CD4-positive, alpha-beta memory T cell (primary cell): ENCODE data around the gene TBC1D22B. TPM values are rescaled to one million over a fixed set of nuclear protein-coding genes. Genes with fewer than 3 reads are reported as not detected.

ENCODE experiments used
- CTCF ChIA-PET: fragments of 350-600 bp; sonication (Branson Sonifier 250); formaldehyde crosslinking; loops from one replicate; lab custom pipeline; 2021; ENCODE audit warnings: inconsistent platforms; ENCODE audit not compliant: partially characterized antibody; lab: Charles Lee
- POLR2A ChIA-PET: fragments of 350-600 bp; sonication (Branson Sonifier 250); formaldehyde crosslinking; loops from one replicate; lab custom pipeline; 2021; ENCODE audit not compliant: partially characterized antibody; lab: Charles Lee
- DNase-seq, 5 donors: peaks; one replicate each; pipeline versions ENCODE4 v3.0.0 to v3.0.0-alpha.2; 2020 to 2022; ENCODE audit warnings: mixed read lengths in 1 of 5
- H3K27ac ChIP-seq: one replicate; pipeline ENCODE4 v1.7.0; 2013; ENCODE audit warnings: low read depth, low read length
- H3K27me3 ChIP-seq: 2 replicates; pipeline ENCODE4 v1.7.0; 2013; ENCODE audit warnings: mild to moderate bottlenecking, low read length, moderate library complexity; ENCODE audit not compliant: insufficient read depth
- H3K36me3 ChIP-seq: 2 replicates; pipeline ENCODE4 v1.7.0; 2013; ENCODE audit warnings: mild to moderate bottlenecking, low read length, moderate library complexity; ENCODE audit not compliant: insufficient read depth
- H3K4me1 ChIP-seq: 2 replicates; pipeline ENCODE4 v1.7.0; 2013; ENCODE audit warnings: mild to moderate bottlenecking, low read length, moderate library complexity; ENCODE audit not compliant: insufficient read depth
- H3K4me3 ChIP-seq, 2 donors: one replicate each; pipeline ENCODE4 v1.7.0; 2013; ENCODE audit warnings: low read length in 2 of 2, mild to moderate bottlenecking in 1 of 2
- H3K9me3 ChIP-seq, 2 donors: one replicate each; pipeline ENCODE4 v1.7.0; 2013; ENCODE audit warnings: low read length in 2 of 2, control low read depth in 1 of 2; ENCODE audit not compliant: control insufficient read depth in 1 of 2
- H3K27ac Mint-ChIP-seq, 7 donors: one replicate each; pipeline ENCODE4 v1.8.0; 2020 to 2021; ENCODE audit warnings: mixed read lengths in 7 of 7, mild to moderate bottlenecking in 6 of 7, inconsistent platforms in 3 of 7, moderate library complexity in 3 of 7
- H3K27me3 Mint-ChIP-seq, 2 donors: one replicate each; pipeline ENCODE4 v1.8.0; 2020 to 2021; ENCODE audit warnings: mixed read lengths in 2 of 2
- H3K36me3 Mint-ChIP-seq, 2 donors: one replicate each; pipeline ENCODE4 v1.8.0; 2020 to 2021; ENCODE audit warnings: mixed read lengths in 2 of 2, inconsistent platforms in 1 of 2, mild to moderate bottlenecking in 1 of 2
- H3K4me1 Mint-ChIP-seq, 4 donors: one replicate each; pipeline ENCODE4 v1.8.0; 2020 to 2021; ENCODE audit warnings: mixed read lengths in 4 of 4, mild to moderate bottlenecking in 1 of 4
- H3K4me3 Mint-ChIP-seq, 8 donors: one replicate each; pipeline ENCODE4 v1.8.0; 2020 to 2021; ENCODE audit warnings: mixed read lengths in 8 of 8, mild to moderate bottlenecking in 7 of 8, moderate library complexity in 6 of 8, inconsistent platforms in 3 of 8
- H3K9me3 Mint-ChIP-seq, 8 donors: one replicate each; pipeline ENCODE4 v1.8.0; 2020 to 2021; ENCODE audit warnings: mixed read lengths in 8 of 8, mild to moderate bottlenecking in 5 of 8, inconsistent platforms in 3 of 8, moderate library complexity in 1 of 8
- intact Hi-C: fragments of 100-400 bp; cut with micrococcal nuclease; formaldehyde crosslinking; loops from one replicate; pipeline ENCODE4 v1.15.1; 2023
- polyA plus RNA-seq, 2 donors: library from polyadenylated mRNA; unstranded; fragments of 300-500 nt; fragmentation: Illumina TruSeq; gene quantifications; one replicate each; pipeline ENCODE4 v1.2.3, GENCODE V29; 2021
- total RNA-seq, 2 experiments: library from RNA; stranded (reverse); gene quantifications; one replicate each; pipeline ENCODE4 v1.2.3, GENCODE V29; 2021

TBC1D22B gene
- total and polyA plus RNA-seq, 4 experiments from 2014 or later: 7.2 to 11.9 (median 10.0) TPM

DNA sequence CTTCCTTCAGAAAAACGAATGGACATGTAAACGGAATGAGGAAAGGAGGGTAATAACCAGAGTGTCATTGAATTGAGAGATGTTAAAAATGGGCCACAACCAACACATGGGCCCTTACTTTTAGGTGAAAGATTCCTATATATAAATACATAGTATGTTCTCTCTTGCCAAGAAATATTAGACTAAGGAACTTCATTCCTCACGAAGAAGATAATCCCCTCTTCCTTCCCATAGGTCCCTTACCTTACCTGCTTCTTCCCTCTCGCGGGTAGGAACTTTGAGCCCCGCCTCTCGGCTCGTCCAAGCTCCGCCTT, 295 bp upstream of the TBC1D22B start:
- Histone ChIP-seq H3K4me3 (peak overlapping the region in 1 of 2 donors; percentile 93), H3K27me3 (no peaks in the 10 kb centered on the region), H3K9me3 (no peaks in the 10 kb centered on the region), H3K27ac (peak overlapping the region; percentile 97), H3K36me3 (no peaks in the 10 kb centered on the region), H3K4me1 (peaks cover 38% of the 10 kb centered on the region)
- no peak for DNase-seq
- Mint-ChIP-seq H3K4me3 (peak overlapping the region; percentile 86 to 96 (median 92)), H3K27me3 (no peaks in the 10 kb centered on the region), H3K27ac (peak overlapping the region; percentile 87 to 97 (median 92)), H3K36me3 (peaks cover 0 to 3% of the 10 kb centered on the region in 2 donors), H3K9me3 (no peaks in the 10 kb centered on the region), H3K4me1 (peaks cover 20 to 53% (median 34%) of the 10 kb centered on the region in 4 donors)
- CTCF ChIA-PET: interaction anchor here (0.7 to 1.2 kb wide), 4 partner anchors 9 to 239 kb away, joined by 3 to 4 read pairs (median 4); no protein-coding TSS in a partner anchor
- POLR2A ChIA-PET: interaction anchor here (0.6 to 1.5 kb wide), 10 partner anchors 18 to 375 kb away, joined by 3 to 9 read pairs (median 3); partner anchors contain the start of genes MTCH1 and PI16
- intact Hi-C loops: loop anchor here (1.0 kb wide), 1 partner anchor 372 kb away; the partner anchor contains the start of gene C6orf89

DNA sequence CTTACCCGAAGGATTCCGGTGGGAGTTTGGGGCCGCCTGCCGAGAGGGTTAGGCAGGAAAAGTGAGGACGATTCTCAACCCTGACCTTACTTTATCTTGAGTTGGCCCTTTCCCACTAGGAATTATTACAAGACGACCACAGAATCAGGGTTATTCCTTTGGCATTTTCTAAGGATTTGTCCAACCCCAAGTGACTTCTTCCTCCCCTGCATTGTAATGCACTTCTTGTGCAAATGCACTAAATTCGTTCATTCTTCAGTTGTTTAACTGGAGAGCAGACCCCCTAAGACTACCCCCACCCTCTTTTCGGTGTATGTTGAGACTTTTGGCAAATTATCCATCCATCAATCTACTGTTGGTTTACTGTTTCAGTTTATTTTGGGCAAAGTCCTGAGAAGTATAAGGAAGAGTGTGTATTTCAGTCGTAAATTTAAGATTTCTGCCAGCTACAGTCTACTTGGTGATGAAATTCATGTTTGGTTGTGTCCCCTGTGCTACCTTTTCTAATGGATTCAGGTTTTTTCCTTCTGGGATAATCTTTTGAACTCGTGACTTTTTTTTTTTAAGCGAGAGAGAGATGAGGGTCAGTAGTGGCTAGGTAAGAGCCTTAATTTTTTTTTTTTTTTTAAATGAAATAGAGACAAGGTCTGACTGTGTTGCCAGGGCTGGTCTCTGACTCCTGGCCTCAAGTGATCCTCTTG, 983 bp downstream of the TBC1D22B start:
- intact Hi-C loops: no loop called here
- peak overlapping the region; percentile 87 to 97 (median 92) for H3K27ac Mint-ChIP-seq
- H3K9me3 Mint-ChIP-seq: no peaks in the 10 kb centered on the region
- ChIA-PET POLR2A (interaction anchor here (0.6 to 1.5 kb wide), 5 partner anchors 31 to 608 kb away, joined by 3 to 9 read pairs (median 4); no protein-coding TSS in a partner anchor), CTCF (interaction anchor here (1.0 to 1.2 kb wide), 4 partner anchors 9 to 374 kb away, joined by 3 to 4 read pairs (median 4); no protein-coding TSS in a partner anchor)
- H3K4me1 ChIP-seq: peaks cover 38% of the 10 kb centered on the region
- no peaks in the 10 kb centered on the region for H3K27me3 ChIP-seq
- no peak for DNase-seq
- peak overlapping the region; percentile 97 for H3K27ac ChIP-seq
- peaks cover 7 to 8% of the 10 kb centered on the region in 2 donors for H3K36me3 Mint-ChIP-seq
- H3K4me1 Mint-ChIP-seq: peaks cover 30 to 66% (median 44%) of the 10 kb centered on the region in 4 donors
- no peaks in the 10 kb centered on the region for H3K9me3 ChIP-seq
- peak overlapping the region; percentile 86 to 96 (median 92) for H3K4me3 Mint-ChIP-seq
- peak overlapping the region; percentile 55 to 93 for H3K4me3 ChIP-seq
- no peaks in the 10 kb centered on the region for H3K27me3 Mint-ChIP-seq
- no peaks in the 10 kb centered on the region for H3K36me3 ChIP-seq

DNA sequence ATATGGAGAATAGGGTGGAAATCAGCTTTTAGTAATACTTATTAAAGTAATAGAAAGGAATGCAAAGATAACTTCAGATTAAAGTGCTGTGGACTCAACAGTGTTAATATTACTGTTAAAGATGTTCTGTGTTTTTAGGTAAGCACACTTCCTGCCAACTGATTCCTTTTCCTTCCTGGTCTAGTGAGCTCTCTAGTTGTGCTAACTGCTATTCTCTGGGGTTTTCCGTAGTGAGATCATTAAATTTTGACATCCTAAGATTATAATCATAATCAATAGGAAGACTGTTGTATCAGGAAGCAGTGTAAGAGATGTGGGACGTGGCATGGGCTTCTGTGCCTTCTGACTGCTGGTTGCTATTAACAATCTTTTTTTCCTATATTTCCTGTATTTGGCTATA, 1.6 kb downstream of the TBC1D22B start:
- intact Hi-C loops: no loop called here
- Mint-ChIP-seq H3K36me3 (peaks cover 7 to 8% of the 10 kb centered on the region in 2 donors), H3K9me3 (no peaks in the 10 kb centered on the region), H3K4me1 (peaks cover 30 to 70% (median 46%) of the 10 kb centered on the region in 4 donors), H3K27me3 (no peaks in the 10 kb centered on the region), H3K4me3 (peak overlapping the region; percentile 86 to 96 (median 92)), H3K27ac (peak overlapping the region; percentile 87 to 97 (median 93))
- Histone ChIP-seq H3K36me3 (no peaks in the 10 kb centered on the region), H3K27ac (peak overlapping the region; percentile 97), H3K9me3 (no peaks in the 10 kb centered on the region), H3K27me3 (no peaks in the 10 kb centered on the region), H3K4me1 (peaks cover 38% of the 10 kb centered on the region), H3K4me3 (peak overlapping the region; percentile 32 to 93)
- POLR2A ChIA-PET: no interaction called here
- CTCF ChIA-PET: no interaction called here
- DNase-seq: peak; percentile 38 to 66 (median 42)

DNA sequence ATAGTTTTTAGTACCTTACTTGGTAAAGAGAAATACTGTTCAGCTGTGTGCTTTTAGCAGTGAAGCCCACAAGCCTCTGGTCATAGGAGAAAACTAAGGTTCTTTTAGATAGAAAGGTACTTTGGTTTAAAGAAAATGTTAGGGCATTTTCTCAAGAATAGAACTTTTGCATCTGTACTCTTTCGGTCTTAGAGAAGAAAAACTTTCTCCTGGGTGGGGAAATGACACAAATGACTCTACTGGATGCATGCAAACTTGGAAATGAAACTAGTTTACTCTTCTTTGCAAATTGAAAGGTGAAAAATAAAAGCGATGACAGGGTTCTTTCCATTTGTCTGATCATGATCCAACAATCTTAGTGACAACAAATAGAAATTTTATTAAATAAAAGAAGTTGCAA, 2.5 kb downstream of the TBC1D22B start:
- Mint-ChIP-seq H3K4me1 (peaks cover 35 to 78% (median 52%) of the 10 kb centered on the region in 4 donors), H3K9me3 (no peaks in the 10 kb centered on the region), H3K27ac (peak overlapping the region; percentile 87 to 97 (median 93)), H3K4me3 (peak overlapping the region in 7 of 8 donors; percentile 6 to 96 (median 90)), H3K36me3 (peaks cover 7 to 8% of the 10 kb centered on the region in 2 donors), H3K27me3 (no peaks in the 10 kb centered on the region)
- intact Hi-C loops: no loop called here
- no peak for DNase-seq
- H3K4me3 ChIP-seq: peak overlapping the region in 1 of 2 donors; percentile 20
- CTCF ChIA-PET: no interaction called here
- POLR2A ChIA-PET: no interaction called here
- no peaks in the 10 kb centered on the region for H3K36me3 ChIP-seq
- H3K4me1 ChIP-seq: peaks cover 38% of the 10 kb centered on the region
- H3K27me3 ChIP-seq: no peaks in the 10 kb centered on the region
- H3K27ac ChIP-seq: peak overlapping the region; percentile 97
- no peaks in the 10 kb centered on the region for H3K9me3 ChIP-seq

DNA sequence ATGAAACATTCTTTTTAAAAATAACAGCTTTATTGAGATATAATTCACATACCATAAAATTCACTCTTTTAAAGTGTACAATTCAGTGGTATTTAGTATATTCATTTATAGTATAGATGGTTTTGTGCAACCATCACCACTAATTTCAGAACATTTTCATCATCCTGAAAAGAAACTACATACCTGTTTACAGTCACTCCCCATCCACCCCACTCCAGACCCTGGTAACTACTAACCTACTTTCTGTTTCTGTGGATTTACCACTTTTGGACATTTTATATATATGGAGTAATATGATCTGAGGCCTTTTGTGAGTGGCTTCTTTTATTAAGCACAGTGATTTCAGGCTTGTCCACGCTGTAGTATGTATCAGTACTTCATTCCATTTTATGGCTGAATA, 2.9 kb downstream of the TBC1D22B start:
- ChIA-PET POLR2A (no interaction called here), CTCF (no interaction called here)
- Histone ChIP-seq H3K4me1 (peaks cover 38% of the 10 kb centered on the region), H3K27me3 (no peaks in the 10 kb centered on the region), H3K4me3 (no peak overlapping the region), H3K27ac (no peak overlapping the region), H3K9me3 (no peaks in the 10 kb centered on the region), H3K36me3 (no peaks in the 10 kb centered on the region)
- Mint-ChIP-seq H3K36me3 (peaks cover 7 to 8% of the 10 kb centered on the region in 2 donors), H3K9me3 (no peaks in the 10 kb centered on the region), H3K4me1 (peaks cover 39 to 82% (median 56%) of the 10 kb centered on the region in 4 donors), H3K4me3 (peak overlapping the region in 1 of 8 donors; percentile 47), H3K27me3 (no peaks in the 10 kb centered on the region), H3K27ac (peak overlapping the region in 5 of 7 donors; percentile 3 to 88 (median 32))
- intact Hi-C loops: no loop called here
- DNase-seq: no peak

DNA sequence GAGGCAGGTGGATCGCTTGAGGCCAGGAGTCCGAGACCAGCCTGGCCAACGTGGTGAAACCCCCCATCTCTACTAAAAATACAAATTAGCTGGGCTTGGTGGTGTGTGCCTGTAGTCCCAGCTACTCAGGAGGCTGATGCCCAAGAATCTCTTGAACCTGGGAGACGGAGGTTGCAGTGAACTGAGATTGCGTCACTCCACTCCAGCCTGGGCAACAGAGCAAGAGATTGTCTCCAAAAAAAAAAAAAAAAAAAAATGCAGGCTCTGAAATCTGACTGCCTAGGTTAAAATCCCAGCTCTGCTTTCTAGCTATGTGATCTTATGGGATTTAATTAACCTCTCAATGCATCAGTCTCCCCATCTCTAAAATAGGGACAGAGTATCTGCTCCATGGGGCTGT, 3.6 kb downstream of the TBC1D22B start:
- POLR2A ChIA-PET: no interaction called here
- H3K36me3 Mint-ChIP-seq: peaks cover 7 to 8% of the 10 kb centered on the region in 2 donors
- Histone ChIP-seq H3K4me3 (no peak overlapping the region), H3K27ac (no peak overlapping the region), H3K27me3 (no peaks in the 10 kb centered on the region), H3K4me1 (peaks cover 38% of the 10 kb centered on the region), H3K9me3 (no peaks in the 10 kb centered on the region), H3K36me3 (no peaks in the 10 kb centered on the region)
- no peaks in the 10 kb centered on the region for H3K9me3 Mint-ChIP-seq
- peaks cover 43 to 84% (median 61%) of the 10 kb centered on the region in 4 donors for H3K4me1 Mint-ChIP-seq
- peak overlapping the region in 1 of 7 donors; percentile 56 for H3K27ac Mint-ChIP-seq
- CTCF ChIA-PET: no interaction called here
- intact Hi-C loops: no loop called here
- DNase-seq: no peak
- H3K27me3 Mint-ChIP-seq: no peaks in the 10 kb centered on the region
- no peak overlapping the region for H3K4me3 Mint-ChIP-seq

DNA sequence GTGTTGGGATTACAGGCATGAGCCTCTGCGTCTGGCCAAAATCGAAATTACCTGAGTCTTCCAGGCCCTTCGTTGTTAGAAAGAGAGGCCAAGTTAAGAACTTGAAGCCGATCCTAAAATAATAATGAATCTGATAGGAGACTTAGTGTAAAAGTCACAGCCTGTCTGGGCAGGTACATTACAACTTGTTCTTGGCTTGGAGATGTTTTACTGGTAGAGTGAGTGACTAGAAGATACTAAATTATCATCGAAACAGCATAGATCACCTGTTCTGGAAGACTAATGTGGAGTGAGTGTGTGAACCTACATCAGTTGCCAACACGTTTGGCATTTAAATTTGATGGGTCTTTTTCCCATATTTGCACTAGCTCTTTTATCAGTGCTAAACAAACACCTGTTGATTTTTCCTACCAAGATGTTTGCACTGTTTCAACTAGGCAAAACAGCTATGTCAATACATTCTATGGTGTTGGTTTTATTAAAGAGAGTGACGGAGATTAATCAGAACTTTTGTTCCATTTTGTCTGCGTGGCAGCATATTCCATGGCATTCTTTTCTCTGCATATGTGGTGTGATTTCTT, 5.0 kb downstream of the TBC1D22B start:
- Histone ChIP-seq H3K9me3 (no peaks in the 10 kb centered on the region), H3K36me3 (no peaks in the 10 kb centered on the region), H3K27me3 (no peaks in the 10 kb centered on the region), H3K4me1 (peaks cover 32% of the 10 kb centered on the region), H3K27ac (no peak overlapping the region), H3K4me3 (no peak overlapping the region)
- Mint-ChIP-seq H3K4me3 (no peak overlapping the region), H3K27me3 (no peaks in the 10 kb centered on the region), H3K27ac (peak overlapping the region in 1 of 7 donors; percentile 7), H3K9me3 (no peaks in the 10 kb centered on the region), H3K36me3 (peaks cover 7 to 8% of the 10 kb centered on the region in 2 donors), H3K4me1 (peaks cover 39 to 72% (median 54%) of the 10 kb centered on the region in 4 donors)
- no peak for DNase-seq
- ChIA-PET POLR2A (no interaction called here), CTCF (interaction anchor here (1.7 kb wide), 1 partner anchor 17 kb away, joined by 3 read pairs; no protein-coding TSS in a partner anchor)
- intact Hi-C loops: no loop called here
